Lower lobe of right lung (tissue), 2 donors: Measurements from ENCODE around the gene HTRA3. TPM values are rescaled to one million over a fixed set of nuclear protein-coding genes. Genes with fewer than 3 reads are reported as not detected.
A peak's percentile ranks its signal among the peaks of the same experiment; 100 is the strongest.

Experiments
- ATAC-seq, 2 donors: fragments of 200-7000 bp; cut with Tn5 transposase; one replicate each; pipeline ENCODE4 v1.9.1; 2020 to 2022; ENCODE audit warnings: mild to moderate bottlenecking in 2 of 2, moderate library complexity in 2 of 2
- DNase-seq: peaks from one replicate; pipeline ENCODE4 v3.0.0-alpha.2; 2020
- H3K27ac ChIP-seq: fragments of 200-600 bp; one replicate; pipeline ENCODE4 v1.8.0; 2022
- H3K27me3 ChIP-seq: fragments of 200-600 bp; one replicate; pipeline ENCODE4 v1.8.0; 2022; ENCODE audit warnings: low read depth
- H3K36me3 ChIP-seq: fragments of 200-600 bp; one replicate; pipeline ENCODE4 v1.8.0; 2022; ENCODE audit warnings: mild to moderate bottlenecking
- H3K4me1 ChIP-seq: fragments of 200-600 bp; one replicate; pipeline ENCODE4 v1.8.0; 2022
- H3K4me3 ChIP-seq: fragments of 200-600 bp; one replicate; pipeline ENCODE4 v1.8.0; 2022; ENCODE audit warnings: mild to moderate bottlenecking
- H3K9me3 ChIP-seq: fragments of 200-600 bp; one replicate; pipeline ENCODE4 v1.8.0; 2022
- intact Hi-C: fragments of 100-400 bp; cut with DNase I; formaldehyde crosslinking; loops from one replicate; pipeline ENCODE4 v1.11.0; 2022
- total RNA-seq: library from RNA; stranded (reverse); fragmentation: NEBNext Ultra II Directional; extraction: Animal tissue kit (Norgen Biotek cat#: 25700); gene quantifications from one replicate; pipeline ENCODE4 v1.2.1, GENCODE V29; 2021
- TF ChIP-seq, protein P1 (sequence below): fragments of 200-600 bp; IDR thresholded peaks from one replicate; pipeline ENCODE4 v1.8.0; 2022; ENCODE audit warnings: antibody characterized with exemption, mild to moderate bottlenecking
- donor health status: DM: no; HTN: yes; CAD: no; lungs with severe emphysema.

Gene HTRA3
- total RNA-seq, 1 donor from 2014 or later = 15.5 TPM

DNA sequence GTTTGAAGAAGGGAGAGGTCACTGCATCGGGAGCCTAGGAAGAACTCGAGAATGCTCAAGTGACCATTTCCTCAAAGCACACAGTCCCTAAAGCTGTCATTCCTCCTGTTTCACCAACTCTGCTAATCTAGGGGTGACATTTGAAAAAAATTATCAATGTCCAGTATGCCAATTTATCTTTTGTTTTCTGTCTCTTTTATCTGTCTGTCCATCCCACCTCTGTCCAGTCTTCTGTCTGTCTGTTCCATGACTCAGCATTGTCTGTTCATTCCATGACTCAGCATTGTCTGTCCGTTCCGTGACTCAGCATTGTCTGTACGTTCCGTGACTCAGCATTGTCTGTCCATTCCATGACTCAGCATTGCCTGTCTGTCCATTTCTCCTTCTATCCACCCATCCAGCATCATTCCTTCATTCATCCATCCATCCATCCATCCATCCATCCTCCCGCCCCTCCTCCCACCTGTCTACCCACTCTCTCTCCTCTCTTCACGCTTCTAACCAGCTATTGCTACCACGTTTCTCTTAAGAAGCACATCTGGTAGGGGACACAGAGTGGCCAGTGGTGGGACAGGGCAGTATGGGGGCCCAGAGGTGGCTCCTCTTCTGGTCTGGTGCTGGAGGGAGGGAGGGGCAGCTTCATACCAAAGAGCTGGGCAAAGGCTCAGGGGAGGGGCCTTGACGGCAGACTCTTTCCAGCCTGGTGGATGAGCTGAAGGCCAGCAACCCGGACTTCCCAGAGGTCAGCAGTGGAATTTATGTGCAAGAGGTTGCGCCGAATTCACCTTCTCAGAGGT lies 34.1 kb downstream of the HTRA3 start:
- no peaks in the 10 kb centered on the region for H3K36me3 ChIP-seq
- no peak overlapping the region for H3K27ac ChIP-seq
- DNase-seq (no peak), ATAC-seq (no peak)
- TF ChIP-seq, protein P1, sequence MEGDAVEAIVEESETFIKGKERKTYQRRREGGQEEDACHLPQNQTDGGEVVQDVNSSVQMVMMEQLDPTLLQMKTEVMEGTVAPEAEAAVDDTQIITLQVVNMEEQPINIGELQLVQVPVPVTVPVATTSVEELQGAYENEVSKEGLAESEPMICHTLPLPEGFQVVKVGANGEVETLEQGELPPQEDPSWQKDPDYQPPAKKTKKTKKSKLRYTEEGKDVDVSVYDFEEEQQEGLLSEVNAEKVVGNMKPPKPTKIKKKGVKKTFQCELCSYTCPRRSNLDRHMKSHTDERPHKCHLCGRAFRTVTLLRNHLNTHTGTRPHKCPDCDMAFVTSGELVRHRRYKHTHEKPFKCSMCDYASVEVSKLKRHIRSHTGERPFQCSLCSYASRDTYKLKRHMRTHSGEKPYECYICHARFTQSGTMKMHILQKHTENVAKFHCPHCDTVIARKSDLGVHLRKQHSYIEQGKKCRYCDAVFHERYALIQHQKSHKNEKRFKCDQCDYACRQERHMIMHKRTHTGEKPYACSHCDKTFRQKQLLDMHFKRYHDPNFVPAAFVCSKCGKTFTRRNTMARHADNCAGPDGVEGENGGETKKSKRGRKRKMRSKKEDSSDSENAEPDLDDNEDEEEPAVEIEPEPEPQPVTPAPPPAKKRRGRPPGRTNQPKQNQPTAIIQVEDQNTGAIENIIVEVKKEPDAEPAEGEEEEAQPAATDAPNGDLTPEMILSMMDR = no peak
- no peaks in the 10 kb centered on the region for H3K9me3 ChIP-seq
- intact Hi-C loops = no loop called here
- H3K27me3 ChIP-seq = no peaks in the 10 kb centered on the region
- peaks cover 8% of the 10 kb centered on the region for H3K4me1 ChIP-seq
- H3K4me3 ChIP-seq = no peak overlapping the region

DNA sequence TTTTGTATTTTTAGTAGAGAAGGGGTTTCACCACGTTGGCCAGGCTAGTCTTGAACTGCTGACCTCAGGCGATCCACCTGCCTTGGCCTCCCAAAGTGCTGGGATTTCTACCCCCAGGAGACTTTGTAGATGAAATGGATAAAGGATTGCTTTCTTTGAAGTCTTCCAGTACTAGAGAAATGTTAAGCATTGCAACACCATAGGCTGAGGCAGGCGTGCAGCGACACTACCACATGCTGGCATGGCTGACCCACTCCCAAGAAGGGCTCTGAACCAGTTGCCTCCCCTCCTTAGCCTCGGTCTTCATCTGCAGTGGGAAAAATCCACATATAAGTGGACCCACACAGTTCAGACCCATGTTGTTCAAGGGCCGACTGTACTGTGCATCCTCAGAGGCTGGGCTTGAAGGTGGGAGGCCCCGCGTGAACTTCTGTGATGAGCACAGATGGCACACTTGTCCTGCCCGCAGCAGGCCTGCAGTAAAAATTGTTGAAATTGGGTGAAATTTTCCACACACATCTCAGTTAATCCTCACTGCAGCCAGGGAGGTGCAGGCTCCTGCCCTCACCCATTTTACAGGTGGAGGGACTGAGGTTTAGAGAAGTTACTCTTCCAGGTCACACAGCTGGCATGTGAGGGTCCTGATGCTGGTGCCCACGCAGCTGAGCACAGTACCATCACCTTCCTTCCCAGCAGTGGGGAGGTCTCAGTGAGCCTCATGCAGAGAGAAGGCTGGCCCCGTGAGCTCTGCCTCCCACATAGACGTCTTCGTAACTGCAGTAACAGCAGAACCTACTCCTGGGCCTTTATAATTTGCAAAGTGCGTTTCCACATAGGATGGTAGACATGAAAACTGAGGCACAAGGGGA lies 35.5 kb downstream of the HTRA3 start:
- intact Hi-C loops = no loop called here
- DNase-seq (no peak), ATAC-seq (no peak)
- Histone ChIP-seq H3K27me3 (no peaks in the 10 kb centered on the region), H3K36me3 (no peaks in the 10 kb centered on the region), H3K27ac (no peak overlapping the region), H3K4me3 (no peak overlapping the region), H3K4me1 (peaks cover 8% of the 10 kb centered on the region), H3K9me3 (no peaks in the 10 kb centered on the region)
- TF ChIP-seq, protein P1 = no peak

DNA sequence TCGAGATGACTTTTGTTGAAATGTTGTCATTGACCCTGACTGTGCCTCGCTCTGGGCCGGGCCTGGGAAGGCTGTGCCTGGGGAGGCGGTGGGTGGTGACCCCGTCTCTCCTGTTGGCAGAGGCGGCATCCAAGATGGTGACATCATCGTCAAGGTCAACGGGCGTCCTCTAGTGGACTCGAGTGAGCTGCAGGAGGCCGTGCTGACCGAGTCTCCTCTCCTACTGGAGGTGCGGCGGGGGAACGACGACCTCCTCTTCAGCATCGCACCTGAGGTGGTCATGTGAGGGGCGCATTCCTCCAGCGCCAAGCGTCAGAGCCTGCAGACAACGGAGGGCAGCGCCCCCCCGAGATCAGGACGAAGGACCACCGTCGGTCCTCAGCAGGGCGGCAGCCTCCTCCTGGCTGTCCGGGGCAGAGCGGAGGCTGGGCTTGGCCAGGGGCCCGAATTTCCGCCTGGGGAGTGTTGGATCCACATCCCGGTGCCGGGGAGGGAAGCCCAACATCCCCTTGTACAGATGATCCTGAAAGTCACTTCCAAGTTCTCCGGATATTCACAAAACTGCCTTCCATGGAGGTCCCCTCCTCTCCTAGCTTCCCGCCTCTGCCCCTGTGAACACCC lies 36.4 kb downstream of the HTRA3 start:
- H3K27ac ChIP-seq = no peak overlapping the region
- peaks cover 8% of the 10 kb centered on the region for H3K4me1 ChIP-seq
- no peaks in the 10 kb centered on the region for H3K9me3 ChIP-seq
- no peak for ATAC-seq
- H3K27me3 ChIP-seq = no peaks in the 10 kb centered on the region
- H3K36me3 ChIP-seq = no peaks in the 10 kb centered on the region
- DNase-seq = peak; percentile 42
- TF ChIP-seq, protein P1 = no peak
- intact Hi-C loops = no loop called here
- H3K4me3 ChIP-seq = no peak overlapping the region

DNA sequence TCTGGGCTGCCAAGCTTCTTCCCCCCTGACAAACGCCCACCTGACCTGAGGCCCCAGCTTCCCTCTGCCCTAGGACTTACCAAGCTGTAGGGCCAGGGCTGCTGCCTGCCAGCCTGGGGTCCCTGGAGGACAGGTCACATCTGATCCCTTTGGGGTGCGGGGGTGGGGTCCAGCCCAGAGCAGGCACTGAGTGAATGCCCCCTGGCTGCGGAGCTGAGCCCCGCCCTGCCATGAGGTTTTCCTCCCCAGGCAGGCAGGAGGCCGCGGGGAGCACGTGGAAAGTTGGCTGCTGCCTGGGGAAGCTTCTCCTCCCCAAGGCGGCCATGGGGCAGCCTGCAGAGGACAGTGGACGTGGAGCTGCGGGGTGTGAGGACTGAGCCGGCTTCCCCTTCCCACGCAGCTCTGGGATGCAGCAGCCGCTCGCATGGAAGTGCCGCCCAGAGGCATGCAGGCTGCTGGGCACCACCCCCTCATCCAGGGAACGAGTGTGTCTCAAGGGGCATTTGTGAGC lies 37.0 kb downstream of the HTRA3 start:
- H3K4me3 ChIP-seq = no peak overlapping the region
- intact Hi-C loops = no loop called here
- peak in 1 of 2 donors; percentile 8 for ATAC-seq
- H3K36me3 ChIP-seq = no peaks in the 10 kb centered on the region
- no peaks in the 10 kb centered on the region for H3K9me3 ChIP-seq
- peak; percentile 33 for DNase-seq
- TF ChIP-seq, protein P1 = no peak
- peaks cover 8% of the 10 kb centered on the region for H3K4me1 ChIP-seq
- no peak overlapping the region for H3K27ac ChIP-seq
- H3K27me3 ChIP-seq = no peaks in the 10 kb centered on the region

DNA sequence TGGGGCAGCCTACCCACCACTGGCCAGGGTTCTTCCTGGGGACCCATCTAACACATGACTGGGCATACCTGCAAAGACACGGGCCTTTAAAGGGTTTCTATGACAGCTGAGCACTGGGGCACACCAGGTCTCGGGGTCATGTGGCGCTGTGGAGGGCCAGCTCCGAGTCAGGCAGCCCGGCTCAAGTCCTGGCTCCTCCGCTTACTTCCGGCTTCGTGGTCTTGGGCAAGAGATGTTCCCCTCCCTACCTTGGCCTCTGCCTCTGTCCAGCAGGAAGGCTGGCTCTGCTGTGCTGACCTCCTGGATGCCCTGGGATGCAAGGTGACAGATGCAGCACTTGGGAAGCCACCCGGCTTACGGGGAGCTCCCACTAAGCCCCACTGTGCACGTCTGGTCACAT lies 37.6 kb downstream of the HTRA3 start:
- Histone ChIP-seq H3K27me3 (no peaks in the 10 kb centered on the region), H3K4me1 (peaks cover 8% of the 10 kb centered on the region), H3K9me3 (no peaks in the 10 kb centered on the region), H3K4me3 (no peak overlapping the region), H3K36me3 (no peaks in the 10 kb centered on the region), H3K27ac (no peak overlapping the region)
- intact Hi-C loops = no loop called here
- DNase-seq (peak; percentile 33), ATAC-seq (no peak)
- TF ChIP-seq, protein P1 = no peak
